Activated B cell treated with CpG ODN at 0.5 μM for 24 hours (primary cell): ENCODE data around the gene TMCO4. TPM values are rescaled to one million over a fixed set of nuclear protein-coding genes. Genes with fewer than 3 reads are reported as not detected.

Source experiments
- ATAC-seq: fragments of 200-7000 bp; cut with Tn5 transposase; one replicate; pipeline ENCODE4 v1.10.0; 2021; ENCODE audit warnings: low read depth, mild to moderate bottlenecking, moderate library complexity
- CTCF ChIA-PET: fragments of 350-600 bp; sonication (Branson Sonifier 250); formaldehyde crosslinking; loops from one replicate; lab custom pipeline; 2021; ENCODE audit warnings: antibody characterized with exemption; lab: Charles Lee
- POLR2A ChIA-PET: fragments of 350-600 bp; sonication (Branson Sonifier 250); formaldehyde crosslinking; loops from one replicate; lab custom pipeline; 2021; ENCODE audit warnings: antibody characterized with exemption; lab: Charles Lee
- DNase-seq: peaks from one replicate; pipeline ENCODE4 v3.0.0; 2022
- H3K27ac Mint-ChIP-seq: one replicate; pipeline ENCODE4 v1.8.0; 2020; ENCODE audit warnings: mixed read lengths
- H3K27me3 Mint-ChIP-seq: one replicate; pipeline ENCODE4 v1.8.0; 2021; ENCODE audit warnings: mixed read lengths
- H3K36me3 Mint-ChIP-seq: one replicate; pipeline ENCODE4 v1.8.0; 2021; ENCODE audit warnings: low read depth, mixed read lengths
- H3K4me1 Mint-ChIP-seq: one replicate; pipeline ENCODE4 v1.8.0; 2021; ENCODE audit warnings: mixed read lengths
- H3K4me3 Mint-ChIP-seq: one replicate; pipeline ENCODE4 v1.8.0; 2020; ENCODE audit warnings: mild to moderate bottlenecking, mixed read lengths
- H3K9me3 Mint-ChIP-seq: one replicate; pipeline ENCODE4 v1.8.0; 2020; ENCODE audit warnings: mixed read lengths
- CTCF ChIP-seq: fragments of 200-600 bp; IDR thresholded peaks from one replicate; pipeline ENCODE4 v1.8.0; 2022; ENCODE audit warnings: antibody characterized with exemption, mild to moderate bottlenecking
- intact Hi-C: fragments of 100-400 bp; cut with micrococcal nuclease; formaldehyde crosslinking; loops from one replicate; pipeline ENCODE4 v1.15.1; 2024
- total RNA-seq: library from RNA; stranded (reverse); gene quantifications from 2 replicates; pipeline ENCODE4 v1.2.3, GENCODE V29; 2022

Gene TMCO4
- total RNA-seq, 1 donor from 2014 or later = 22.3 TPM

- ChIA-PET POLR2A (no interaction called here), CTCF (no interaction called here)
- Mint-ChIP-seq H3K9me3 (no peaks in the 10 kb centered on the region), H3K27me3 (no peaks in the 10 kb centered on the region), H3K27ac (no peak overlapping the region), H3K36me3 (peaks cover 37% of the 10 kb centered on the region), H3K4me3 (no peak overlapping the region), H3K4me1 (peaks cover 12% of the 10 kb centered on the region)
- no peak for ATAC-seq
- DNase-seq = no peak
- no peak for TF ChIP-seq CTCF
- intact Hi-C loops = no loop called here
Measured at GRCh38 chr1:19700079-19700777, 99.5 kb downstream of the TMCO4 start.

DNA sequence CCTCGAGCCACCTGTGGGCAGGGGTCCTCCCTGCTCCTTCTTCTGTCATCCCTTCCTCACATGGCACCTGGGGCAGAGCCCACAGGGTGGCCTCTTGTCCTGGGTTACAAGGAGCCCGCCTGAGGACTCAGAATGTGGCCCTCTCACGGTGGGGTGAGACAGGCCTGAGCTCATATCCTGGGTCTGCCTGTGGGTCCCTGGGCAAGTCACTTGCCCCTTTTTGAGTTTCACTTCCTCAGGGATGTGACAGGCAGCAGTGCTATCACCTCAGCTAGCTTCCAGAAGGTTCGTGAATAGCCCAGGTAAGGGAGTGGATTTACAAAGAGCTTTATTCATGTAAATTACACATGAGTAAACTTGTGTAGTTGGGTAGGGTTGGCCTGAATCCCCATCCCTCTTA, 101.5 kb downstream of the TMCO4 start:
- ATAC-seq (no peak), DNase-seq (no peak)
- CTCF ChIA-PET = interaction anchor here (1.3 kb wide), 1 partner anchor 36 kb away, joined by 3 read pairs; no protein-coding TSS in a partner anchor
- H3K27me3 Mint-ChIP-seq = no peaks in the 10 kb centered on the region
- no peaks in the 10 kb centered on the region for H3K9me3 Mint-ChIP-seq
- H3K4me1 Mint-ChIP-seq = peaks cover 11% of the 10 kb centered on the region
- intact Hi-C loops = no loop called here
- no peak overlapping the region for H3K27ac Mint-ChIP-seq
- no peak overlapping the region for H3K4me3 Mint-ChIP-seq
- no peak for TF ChIP-seq CTCF
- POLR2A ChIA-PET = no interaction called here
- H3K36me3 Mint-ChIP-seq = peaks cover 54% of the 10 kb centered on the region

- Mint-ChIP-seq H3K36me3 (peaks cover 62% of the 10 kb centered on the region), H3K9me3 (no peaks in the 10 kb centered on the region), H3K27me3 (no peaks in the 10 kb centered on the region), H3K27ac (no peak overlapping the region), H3K4me3 (no peak overlapping the region), H3K4me1 (peaks cover 11% of the 10 kb centered on the region)
- no peak for TF ChIP-seq CTCF
- POLR2A ChIA-PET = no interaction called here
- ATAC-seq (no peak), DNase-seq (no peak)
- intact Hi-C loops = no loop called here
- CTCF ChIA-PET = no interaction called here
Measured at GRCh38 chr1:19696820-19697219, 102.9 kb downstream of the TMCO4 start.

- intact Hi-C loops = no loop called here
- Mint-ChIP-seq H3K27me3 (no peaks in the 10 kb centered on the region), H3K36me3 (peaks cover 71% of the 10 kb centered on the region), H3K27ac (no peak overlapping the region), H3K4me3 (no peak overlapping the region), H3K4me1 (peaks cover 11% of the 10 kb centered on the region), H3K9me3 (peaks cover 4% of the 10 kb centered on the region)
- DNase-seq (no peak), ATAC-seq (no peak)
- CTCF ChIA-PET = no interaction called here
- TF ChIP-seq CTCF = no peak
- POLR2A ChIA-PET = no interaction called here
Measured at GRCh38 chr1:19695772-19696171, 103.9 kb downstream of the TMCO4 start.

GRCh38 chr1:19694298-19694697, 105.4 kb downstream of the TMCO4 start:
- peaks cover 67% of the 10 kb centered on the region for H3K36me3 Mint-ChIP-seq
- CTCF ChIA-PET = interaction anchor here (1.0 kb wide), 1 partner anchor 11 kb away, joined by 5 read pairs; no protein-coding TSS in a partner anchor

More at GRCh38 chr1:19694298-19694697, 105.4 kb downstream of the TMCO4 start:
- no peak overlapping the region for H3K4me3 Mint-ChIP-seq
- POLR2A ChIA-PET = no interaction called here
- DNase-seq (no peak), ATAC-seq (no peak)
- peaks cover 11% of the 10 kb centered on the region for H3K4me1 Mint-ChIP-seq
- no peaks in the 10 kb centered on the region for H3K27me3 Mint-ChIP-seq
- TF ChIP-seq CTCF = no peak
- H3K9me3 Mint-ChIP-seq = peaks cover 9% of the 10 kb centered on the region
- intact Hi-C loops = no loop called here
- H3K27ac Mint-ChIP-seq = no peak overlapping the region
